Natural killer cell (primary cell): ENCODE data around the gene PTPRQ. TPM values are rescaled to one million over a fixed set of nuclear protein-coding genes. Genes with fewer than 3 reads are reported as not detected.

Experiments
- ATAC-seq, 3 donors: fragments of 150-1000 bp in 2 of 3; fragments of 200-7000 bp in 1 of 3; cut with Tn5 transposase; 1 replicate in 1 of 3; 2 replicates in 2 of 3; pipeline ENCODE4 v1.10.0; 2021; ENCODE audit warnings: mild to moderate bottlenecking in 2 of 3, moderate library complexity in 2 of 3
- DNase-seq, 2 donors: peaks; one replicate each; pipeline versions ENCODE4 v3.0.0 to v3.0.0-alpha.2; 2013 to 2021; ENCODE audit warnings: mixed read lengths in 1 of 2
- H3K27ac ChIP-seq: one replicate; pipeline ENCODE4 v1.5.1; 2013; ENCODE audit warnings: mild to moderate bottlenecking, low read length
- H3K27me3 ChIP-seq: one replicate; pipeline ENCODE4 v1.6.1; 2013; ENCODE audit warnings: low read length; ENCODE audit not compliant: control insufficient read depth, insufficient read depth
- H3K36me3 ChIP-seq: one replicate; pipeline ENCODE4 v1.6.1; 2013; ENCODE audit warnings: low read length; ENCODE audit not compliant: control insufficient read depth, insufficient read depth
- H3K4me1 ChIP-seq: one replicate; pipeline ENCODE4 v1.6.1; 2013; ENCODE audit warnings: low read length; ENCODE audit not compliant: control insufficient read depth, insufficient read depth
- H3K4me3 ChIP-seq: one replicate; pipeline ENCODE4 v1.5.1; 2013; ENCODE audit warnings: low read length
- H3K9me3 ChIP-seq: one replicate; pipeline ENCODE4 v1.6.1; 2013; ENCODE audit warnings: low read length; ENCODE audit not compliant: control insufficient read depth, insufficient read depth
- H3K27ac Mint-ChIP-seq, 2 donors: one replicate each; pipeline ENCODE4 v1.8.0; 2022; ENCODE audit warnings: mild to moderate bottlenecking in 2 of 2, mixed read lengths in 2 of 2, moderate library complexity in 1 of 2
- H3K27me3 Mint-ChIP-seq, 2 donors: one replicate each; pipeline ENCODE4 v1.8.0; 2022; ENCODE audit warnings: low read depth in 2 of 2, mixed read lengths in 2 of 2
- H3K36me3 Mint-ChIP-seq: one replicate; pipeline ENCODE4 v1.8.0; 2022; ENCODE audit warnings: mixed read lengths
- H3K4me1 Mint-ChIP-seq, 2 donors: one replicate each; pipeline ENCODE4 v1.8.0; 2022; ENCODE audit warnings: mixed read lengths in 2 of 2
- H3K4me3 Mint-ChIP-seq: one replicate; pipeline ENCODE4 v1.8.0; 2022; ENCODE audit warnings: mild to moderate bottlenecking, moderate library complexity, mixed read lengths
- H3K9me3 Mint-ChIP-seq, 2 donors: one replicate each; pipeline ENCODE4 v1.8.0; 2022; ENCODE audit warnings: mixed read lengths in 2 of 2
- WGBS: methylation state at CpG from one replicate; pipeline ENCODE4 v1.1.7; 2013; ENCODE audit warnings: missing lambda C conversion rate; ENCODE audit not compliant: insufficient coverage; 5-methylcytosine and 5-hydroxymethylcytosine counted together
- intact Hi-C: fragments of 100-400 bp; cut with micrococcal nuclease; formaldehyde crosslinking; loops from one replicate; pipeline ENCODE4 v1.14.2; 2022
- total RNA-seq, 4 donors: library from RNA; stranded (reverse); fragments of 120-200 nt in 1 of 4; gene quantifications; one replicate each; pipeline versions ENCODE4 v1.2.3 to v1.2.4, GENCODE V29; 2013 to 2022
- TF ChIP-seq, protein P1 (sequence below): fragments of 200-600 bp; IDR thresholded peaks from one replicate; pipeline ENCODE4 v1.8.0; 2022; ENCODE audit warnings: antibody characterized with exemption

The PTPRQ gene
- total RNA-seq, 3 donors from 2014 or later (not counting 1 experiment from before 2014, with no cell fraction given): not detected

DNA sequence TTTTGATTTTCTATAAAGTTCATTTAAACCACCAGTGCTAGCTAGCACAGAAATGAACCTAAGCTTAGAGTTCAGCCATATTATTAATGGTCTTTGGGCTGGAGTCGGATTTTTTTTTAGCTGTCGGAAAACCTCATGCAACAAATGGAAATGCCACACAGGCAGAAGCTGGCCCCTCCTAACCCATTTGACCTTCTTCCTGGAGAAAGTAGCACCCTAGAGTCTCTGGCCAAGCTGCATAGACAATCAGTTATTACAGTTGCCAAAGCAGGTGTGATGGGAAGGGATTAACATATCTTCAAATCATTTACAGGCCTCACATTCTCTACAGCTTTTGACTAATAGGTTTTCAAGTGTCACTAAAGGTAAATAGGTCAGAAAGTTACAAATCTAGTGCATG, 49.4 kb downstream of the PTPRQ start:
- intact Hi-C loops: no loop called here
- H3K4me3 Mint-ChIP-seq: no peak overlapping the region
- DNase-seq (no peak), ATAC-seq (no peak)
- no peaks in the 10 kb centered on the region for H3K4me1 Mint-ChIP-seq
- WGBS: 96% methylated on average over 2 of the region's 2 CpGs
- Histone ChIP-seq H3K36me3 (no peaks in the 10 kb centered on the region), H3K9me3 (no peaks in the 10 kb centered on the region), H3K27ac (no peak overlapping the region), H3K4me1 (no peaks in the 10 kb centered on the region), H3K27me3 (no peaks in the 10 kb centered on the region), H3K4me3 (no peak overlapping the region)
- no peak overlapping the region for H3K27ac Mint-ChIP-seq
- peaks cover 3 to 5% of the 10 kb centered on the region in 2 donors for H3K9me3 Mint-ChIP-seq
- no peaks in the 10 kb centered on the region for H3K36me3 Mint-ChIP-seq
- TF ChIP-seq, protein P1, sequence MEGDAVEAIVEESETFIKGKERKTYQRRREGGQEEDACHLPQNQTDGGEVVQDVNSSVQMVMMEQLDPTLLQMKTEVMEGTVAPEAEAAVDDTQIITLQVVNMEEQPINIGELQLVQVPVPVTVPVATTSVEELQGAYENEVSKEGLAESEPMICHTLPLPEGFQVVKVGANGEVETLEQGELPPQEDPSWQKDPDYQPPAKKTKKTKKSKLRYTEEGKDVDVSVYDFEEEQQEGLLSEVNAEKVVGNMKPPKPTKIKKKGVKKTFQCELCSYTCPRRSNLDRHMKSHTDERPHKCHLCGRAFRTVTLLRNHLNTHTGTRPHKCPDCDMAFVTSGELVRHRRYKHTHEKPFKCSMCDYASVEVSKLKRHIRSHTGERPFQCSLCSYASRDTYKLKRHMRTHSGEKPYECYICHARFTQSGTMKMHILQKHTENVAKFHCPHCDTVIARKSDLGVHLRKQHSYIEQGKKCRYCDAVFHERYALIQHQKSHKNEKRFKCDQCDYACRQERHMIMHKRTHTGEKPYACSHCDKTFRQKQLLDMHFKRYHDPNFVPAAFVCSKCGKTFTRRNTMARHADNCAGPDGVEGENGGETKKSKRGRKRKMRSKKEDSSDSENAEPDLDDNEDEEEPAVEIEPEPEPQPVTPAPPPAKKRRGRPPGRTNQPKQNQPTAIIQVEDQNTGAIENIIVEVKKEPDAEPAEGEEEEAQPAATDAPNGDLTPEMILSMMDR: no peak
- H3K27me3 Mint-ChIP-seq: no peaks in the 10 kb centered on the region

DNA sequence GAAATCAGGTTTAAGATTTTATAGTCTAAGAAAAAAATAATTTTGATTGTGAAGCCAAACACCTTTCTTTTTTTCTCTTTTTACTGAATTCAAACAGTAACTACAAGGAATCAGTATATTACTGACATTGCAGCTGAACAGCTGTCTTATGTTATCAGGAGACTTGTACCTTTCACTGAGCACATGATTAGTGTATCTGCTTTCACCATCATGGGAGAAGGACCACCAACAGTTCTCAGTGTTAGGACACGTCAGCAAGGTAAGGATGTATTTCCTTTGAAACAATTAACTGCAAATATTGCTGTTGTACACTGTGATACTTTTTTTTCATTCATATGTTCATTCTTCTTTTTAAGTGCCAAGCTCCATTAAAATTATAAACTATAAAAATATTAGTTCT, 50.8 kb downstream of the PTPRQ start:
- H3K4me3 Mint-ChIP-seq: no peak overlapping the region
- Histone ChIP-seq H3K36me3 (no peaks in the 10 kb centered on the region), H3K9me3 (no peaks in the 10 kb centered on the region), H3K4me1 (no peaks in the 10 kb centered on the region), H3K4me3 (no peak overlapping the region), H3K27ac (no peak overlapping the region), H3K27me3 (no peaks in the 10 kb centered on the region)
- H3K9me3 Mint-ChIP-seq: peaks cover 3% of the 10 kb centered on the region in 2 donors
- TF ChIP-seq, protein P1: no peak
- no peak overlapping the region for H3K27ac Mint-ChIP-seq
- intact Hi-C loops: no loop called here
- no peak for DNase-seq
- 86% methylated on average over 1 of the region's 1 CpG for WGBS
- no peak for ATAC-seq
- H3K4me1 Mint-ChIP-seq: no peaks in the 10 kb centered on the region
- no peaks in the 10 kb centered on the region for H3K27me3 Mint-ChIP-seq
- H3K36me3 Mint-ChIP-seq: no peaks in the 10 kb centered on the region

DNA sequence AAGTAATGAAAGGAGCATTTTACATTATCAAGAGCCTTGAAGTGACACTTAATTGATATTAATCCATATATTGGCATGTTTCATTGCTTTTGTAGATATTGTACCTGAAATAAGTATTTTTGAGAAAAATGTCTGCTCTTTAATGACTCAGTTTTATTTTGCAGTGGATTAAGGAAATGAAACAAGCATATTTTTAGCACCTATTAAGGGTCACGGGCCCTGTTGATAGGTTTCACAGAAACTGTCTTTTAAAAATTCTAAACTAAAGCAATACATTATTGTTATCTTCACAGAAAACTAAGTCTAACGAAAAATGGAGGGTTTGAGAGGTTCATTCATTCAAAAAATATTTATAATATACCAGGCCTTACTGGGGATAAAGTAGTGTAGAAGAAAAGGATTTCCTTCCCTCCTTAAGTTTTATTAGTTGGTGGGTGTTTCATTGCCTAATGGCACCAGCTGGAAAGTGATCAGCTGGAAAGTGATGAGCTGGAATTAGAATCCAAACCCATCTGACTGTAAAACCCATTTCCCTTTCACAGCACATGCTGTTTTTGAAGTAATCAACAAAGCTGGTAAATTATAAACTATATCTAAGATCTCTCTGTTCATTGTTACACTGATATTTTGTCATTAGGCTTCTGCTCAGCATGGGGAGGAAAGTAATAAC, 54.2 kb downstream of the PTPRQ start:
- WGBS: no CpG with 5 or more reads among the region's 2 CpGs
- TF ChIP-seq, protein P1: no peak
- H3K4me1 Mint-ChIP-seq: no peaks in the 10 kb centered on the region

More for the DNA sequence above, 54.2 kb downstream of the PTPRQ start:
- Mint-ChIP-seq H3K36me3 (no peaks in the 10 kb centered on the region), H3K9me3 (peaks cover 3% of the 10 kb centered on the region in 2 donors), H3K27ac (no peak overlapping the region), H3K27me3 (no peaks in the 10 kb centered on the region), H3K4me3 (no peak overlapping the region)
- Histone ChIP-seq H3K27me3 (no peaks in the 10 kb centered on the region), H3K36me3 (no peaks in the 10 kb centered on the region), H3K9me3 (no peaks in the 10 kb centered on the region), H3K27ac (no peak overlapping the region), H3K4me3 (no peak overlapping the region), H3K4me1 (no peaks in the 10 kb centered on the region)
- intact Hi-C loops: no loop called here
- no peak for ATAC-seq
- no peak for DNase-seq
